Endothelial cell of umbilical vein (primary cell): Measurements from ENCODE around the gene PCARE.

ENCODE experiments used
- EZH2 ChIP-seq: IDR thresholded peaks from 2 replicates; pipeline ENCODE4 v1.6.1; 2012; ENCODE audit warnings: borderline replicate concordance, low read depth, mild to moderate bottlenecking, moderate library complexity, low read length, inconsistent platforms; ENCODE audit not compliant: severe bottlenecking
- GATA2 ChIP-seq: IDR thresholded peaks from 2 replicates; pipeline ENCODE4 v1.7.0; 2011; ENCODE audit warnings: low read depth, mild to moderate bottlenecking, moderate library complexity, mixed read lengths, low read length; ENCODE audit not compliant: insufficient read length, insufficient read depth
- JUN ChIP-seq: IDR thresholded peaks from 2 replicates; pipeline ENCODE4 v1.6.1; 2011; ENCODE audit warnings: borderline replicate concordance, low read depth; ENCODE audit not compliant: insufficient read length, insufficient read depth
- MYC ChIP-seq: IDR thresholded peaks from one replicate; pipeline ENCODE4 v1.6.1; 2011; ENCODE audit warnings: mild to moderate bottlenecking, low read depth, low read length
- POLR2A ChIP-seq: IDR thresholded peaks from 2 replicates; pipeline ENCODE4 v1.6.1; 2012; ENCODE audit warnings: low read depth, mild to moderate bottlenecking, control low read depth, low read length
- POLR2AphosphoS5 ChIP-seq: IDR thresholded peaks from 2 replicates; pipeline ENCODE4 v1.6.1; 2012; ENCODE audit warnings: low read depth, mild to moderate bottlenecking, control low read depth, low read length, moderate library complexity; ENCODE audit not compliant: insufficient read depth
- TF ChIP-seq, protein P1 (sequence below), 2 donors: IDR thresholded peaks; 1 replicate in 1 of 2; 2 replicates in 1 of 2; pipeline ENCODE4 v1.5.1; 2011; ENCODE audit warnings: low read length in 2 of 2, mild to moderate bottlenecking in 2 of 2, moderate library complexity in 2 of 2, control low read depth in 1 of 2, inconsistent platforms in 1 of 2, low read depth in 1 of 2; ENCODE audit not compliant: insufficient read depth in 1 of 2; ENCODE audit errors: extremely low read depth in 1 of 2
- TF ChIP-seq, protein P2 (sequence below): IDR thresholded peaks from 2 replicates; pipeline ENCODE4 v1.6.1; 2011; ENCODE audit not compliant: insufficient read depth, insufficient read length

DNA sequence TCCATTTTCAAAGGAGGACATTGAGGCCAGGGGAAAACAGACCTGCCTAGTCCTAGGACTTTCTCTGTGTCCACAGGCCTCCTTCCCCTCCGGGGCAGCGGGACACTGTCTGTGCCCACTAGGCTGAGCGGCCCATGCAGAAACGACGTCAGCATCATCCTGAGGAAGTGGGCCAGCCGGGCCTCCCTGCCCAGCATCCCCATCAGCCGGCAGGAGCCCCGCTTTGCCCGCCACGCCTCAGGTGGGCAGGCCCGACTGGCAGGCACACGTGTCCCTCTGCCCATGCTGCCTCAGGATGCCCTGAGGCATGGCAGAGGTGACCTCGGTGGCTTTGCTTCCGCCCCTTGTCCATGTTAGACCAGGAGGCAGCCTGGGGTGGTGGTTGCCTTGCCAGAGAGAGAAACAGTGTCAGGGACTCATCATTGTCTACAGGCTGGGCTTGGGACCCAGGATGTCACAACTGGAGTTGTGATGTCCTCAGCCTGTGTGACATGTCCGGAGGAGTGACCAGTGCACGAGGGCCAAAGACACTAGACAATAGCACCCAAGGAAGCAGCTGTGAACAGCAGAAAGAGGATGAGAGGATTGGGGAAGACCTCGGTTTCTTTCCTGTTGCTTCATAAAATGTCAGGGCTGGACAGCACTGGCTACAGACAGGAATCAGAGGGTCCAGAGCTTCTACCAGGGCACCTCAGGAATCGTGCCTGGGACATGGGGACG lies 56.4 kb downstream of the PCARE start:
- TF ChIP-seq POLR2AphosphoS5 (no peak), GATA2 (no peak), POLR2A (no peak), EZH2 (no peak), JUN (no peak), MYC (no peak)
- TF ChIP-seq, protein P1, sequence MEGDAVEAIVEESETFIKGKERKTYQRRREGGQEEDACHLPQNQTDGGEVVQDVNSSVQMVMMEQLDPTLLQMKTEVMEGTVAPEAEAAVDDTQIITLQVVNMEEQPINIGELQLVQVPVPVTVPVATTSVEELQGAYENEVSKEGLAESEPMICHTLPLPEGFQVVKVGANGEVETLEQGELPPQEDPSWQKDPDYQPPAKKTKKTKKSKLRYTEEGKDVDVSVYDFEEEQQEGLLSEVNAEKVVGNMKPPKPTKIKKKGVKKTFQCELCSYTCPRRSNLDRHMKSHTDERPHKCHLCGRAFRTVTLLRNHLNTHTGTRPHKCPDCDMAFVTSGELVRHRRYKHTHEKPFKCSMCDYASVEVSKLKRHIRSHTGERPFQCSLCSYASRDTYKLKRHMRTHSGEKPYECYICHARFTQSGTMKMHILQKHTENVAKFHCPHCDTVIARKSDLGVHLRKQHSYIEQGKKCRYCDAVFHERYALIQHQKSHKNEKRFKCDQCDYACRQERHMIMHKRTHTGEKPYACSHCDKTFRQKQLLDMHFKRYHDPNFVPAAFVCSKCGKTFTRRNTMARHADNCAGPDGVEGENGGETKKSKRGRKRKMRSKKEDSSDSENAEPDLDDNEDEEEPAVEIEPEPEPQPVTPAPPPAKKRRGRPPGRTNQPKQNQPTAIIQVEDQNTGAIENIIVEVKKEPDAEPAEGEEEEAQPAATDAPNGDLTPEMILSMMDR (IDR thresholded peaks at IDR 0.05; ENCODE audit: extremely low read depth in 1 of 2, insufficient read depth in 1 of 2, low read depth in 1 of 2, low read length in 2 of 2): no peak
- TF ChIP-seq, protein P2, sequence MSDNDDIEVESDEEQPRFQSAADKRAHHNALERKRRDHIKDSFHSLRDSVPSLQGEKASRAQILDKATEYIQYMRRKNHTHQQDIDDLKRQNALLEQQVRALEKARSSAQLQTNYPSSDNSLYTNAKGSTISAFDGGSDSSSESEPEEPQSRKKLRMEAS: no peak
